WTC11 (cell line): ENCODE data around the gene PPIB. TPM values are rescaled to one million over a fixed set of nuclear protein-coding genes. Genes with fewer than 3 reads are reported as not detected.

ENCODE experiments used
- ATAC-seq: fragments of 200-7000 bp; cut with Tn5 transposase; 2 replicates; pipeline ENCODE4 v1.10.0; 2021; ENCODE audit warnings: mild to moderate bottlenecking, moderate library complexity
- CTCF ChIA-PET: fragments of 300-600 bp; sonication (Branson Sonifier 250); formaldehyde crosslinking; loops from one replicate; lab custom pipeline; 2021; ENCODE audit warnings: antibody characterized with exemption; lab: Charles Lee
- POLR2A ChIA-PET: fragments of 350-600 bp; sonication (Branson Sonifier 250); formaldehyde crosslinking; loops from one replicate; lab custom pipeline; 2021; ENCODE audit warnings: antibody characterized with exemption; lab: Charles Lee
- DNase-seq: peaks from one replicate; pipeline ENCODE4 v3.0.0; 2021; ENCODE audit warnings: low spot score
- H3K27ac Mint-ChIP-seq: 2 replicates; pipeline ENCODE4 v1.8.0; 2021; ENCODE audit warnings: mixed read lengths
- H3K27me3 Mint-ChIP-seq: 2 replicates; pipeline ENCODE4 v1.8.0; 2021; ENCODE audit warnings: low read depth, mild to moderate bottlenecking, moderate library complexity, mixed read lengths
- H3K36me3 Mint-ChIP-seq: 2 replicates; pipeline ENCODE4 v1.8.0; 2021; ENCODE audit warnings: mixed read lengths
- H3K4me1 Mint-ChIP-seq: 2 replicates; pipeline ENCODE4 v1.8.0; 2022; ENCODE audit warnings: mixed read lengths
- H3K4me3 Mint-ChIP-seq: 2 replicates; pipeline ENCODE4 v1.8.0; 2021; ENCODE audit warnings: mild to moderate bottlenecking, moderate library complexity, mixed read lengths
- H3K9me3 Mint-ChIP-seq: 2 replicates; pipeline ENCODE4 v1.8.0; 2021; ENCODE audit warnings: mixed read lengths
- CBFB ChIP-seq: sonication (generic); formaldehyde crosslinking; IDR thresholded peaks from 2 replicates; pipeline ENCODE4 v1.8.1; 2022; ENCODE audit warnings: mild to moderate bottlenecking, low read depth, missing genetic modification reagents
- EMX1 ChIP-seq: fragments of 250-450 bp; sonication (Bioruptor Pico); IDR thresholded peaks from 2 replicates; pipeline ENCODE4 v1.8.0; 2021; ENCODE audit warnings: mild to moderate bottlenecking
- ESRRA ChIP-seq: sonication (generic); formaldehyde crosslinking; IDR thresholded peaks from 2 replicates; pipeline ENCODE4 v1.8.1; 2022; ENCODE audit warnings: mild to moderate bottlenecking, missing genetic modification reagents, borderline replicate concordance
- FOXK1 ChIP-seq: sonication (generic); formaldehyde crosslinking; IDR thresholded peaks from 2 replicates; pipeline ENCODE4 v1.8.0; 2022; ENCODE audit warnings: mild to moderate bottlenecking, moderate library complexity, missing genetic modification reagents
- GRHL2 ChIP-seq: fragments of 250-450 bp; sonication (Bioruptor Pico); IDR thresholded peaks from 2 replicates; pipeline ENCODE4 v1.8.0; 2022; ENCODE audit warnings: mild to moderate bottlenecking, moderate library complexity; ENCODE audit not compliant: insufficient replicate concordance, severe bottlenecking
- HMGA2 ChIP-seq: fragments of 250-450 bp; sonication (Bioruptor Pico); IDR thresholded peaks from 2 replicates; pipeline ENCODE4 v1.4.0; 2021; ENCODE audit warnings: mild to moderate bottlenecking, moderate library complexity
- MYBL2 ChIP-seq: sonication (generic); formaldehyde crosslinking; IDR thresholded peaks from 2 replicates; pipeline ENCODE4 v1.8.1; 2023; ENCODE audit warnings: mild to moderate bottlenecking, moderate library complexity, missing genetic modification reagents
- NFATC4 ChIP-seq: fragments of 250-450 bp; sonication (Bioruptor Pico); IDR thresholded peaks from 2 replicates; pipeline ENCODE4 v1.9.0; 2021; ENCODE audit warnings: mild to moderate bottlenecking
- NR1H2 ChIP-seq: sonication (generic); formaldehyde crosslinking; IDR thresholded peaks from 2 replicates; pipeline ENCODE4 v1.9.0; 2021; ENCODE audit warnings: mild to moderate bottlenecking, moderate library complexity, missing genetic modification reagents
- TCF7 ChIP-seq: sonication (generic); formaldehyde crosslinking; IDR thresholded peaks from 2 replicates; pipeline ENCODE4 v1.8.0; 2022; ENCODE audit warnings: mild to moderate bottlenecking, low read depth, missing genetic modification reagents, moderate library complexity
- ZBTB21 ChIP-seq: sonication (generic); formaldehyde crosslinking; IDR thresholded peaks from 2 replicates; pipeline ENCODE4 v1.8.1; 2023; ENCODE audit warnings: mild to moderate bottlenecking, missing genetic modification reagents, borderline replicate concordance
- ZNF671 ChIP-seq: fragments of 250-450 bp; sonication (Bioruptor Pico); IDR thresholded peaks from 2 replicates; pipeline ENCODE4 v1.8.0; 2021; ENCODE audit warnings: mild to moderate bottlenecking
- total RNA-seq: library from RNA; stranded (reverse); gene quantifications from 3 replicates; pipeline ENCODE4 v1.2.3, GENCODE V29; 2021
- TF ChIP-seq, protein P1 (sequence below): sonication (generic); formaldehyde crosslinking; IDR thresholded peaks from 2 replicates; pipeline ENCODE4 v1.8.0; 2023; ENCODE audit warnings: missing genetic modification reagents
- TF ChIP-seq, protein P2 (sequence below): sonication (generic); formaldehyde crosslinking; IDR thresholded peaks from 2 replicates; pipeline ENCODE4 v1.8.1; 2022; ENCODE audit warnings: missing genetic modification reagents, borderline replicate concordance
- TF ChIP-seq, protein P3 (sequence below): sonication (generic); formaldehyde crosslinking; IDR thresholded peaks from 2 replicates; pipeline ENCODE4 v1.8.0; 2023; ENCODE audit warnings: missing genetic modification reagents, mild to moderate bottlenecking, borderline replicate concordance
- TF ChIP-seq, protein P4 (sequence below): sonication (generic); formaldehyde crosslinking; IDR thresholded peaks from 2 replicates; pipeline ENCODE4 v1.8.1; 2023; ENCODE audit warnings: mild to moderate bottlenecking, missing genetic modification reagents, moderate library complexity
- TF ChIP-seq, protein P5 (sequence below): sonication (generic); formaldehyde crosslinking; IDR thresholded peaks from 2 replicates; pipeline ENCODE4 v1.8.0; 2022; ENCODE audit warnings: mild to moderate bottlenecking, missing genetic modification reagents
- TF ChIP-seq, protein P6 (sequence below): sonication (generic); formaldehyde crosslinking; IDR thresholded peaks from 2 replicates; pipeline ENCODE4 v1.8.0; 2022; ENCODE audit warnings: mild to moderate bottlenecking, missing genetic modification reagents
- TF ChIP-seq, protein P7 (sequence below): sonication (generic); formaldehyde crosslinking; conservative IDR thresholded peaks from 2 replicates; pipeline ENCODE4 v1.8.1; 2022; ENCODE audit warnings: mild to moderate bottlenecking, missing genetic modification reagents

Gene PPIB
- total RNA-seq, 1 experiment from 2014 or later = 485 TPM

DNA sequence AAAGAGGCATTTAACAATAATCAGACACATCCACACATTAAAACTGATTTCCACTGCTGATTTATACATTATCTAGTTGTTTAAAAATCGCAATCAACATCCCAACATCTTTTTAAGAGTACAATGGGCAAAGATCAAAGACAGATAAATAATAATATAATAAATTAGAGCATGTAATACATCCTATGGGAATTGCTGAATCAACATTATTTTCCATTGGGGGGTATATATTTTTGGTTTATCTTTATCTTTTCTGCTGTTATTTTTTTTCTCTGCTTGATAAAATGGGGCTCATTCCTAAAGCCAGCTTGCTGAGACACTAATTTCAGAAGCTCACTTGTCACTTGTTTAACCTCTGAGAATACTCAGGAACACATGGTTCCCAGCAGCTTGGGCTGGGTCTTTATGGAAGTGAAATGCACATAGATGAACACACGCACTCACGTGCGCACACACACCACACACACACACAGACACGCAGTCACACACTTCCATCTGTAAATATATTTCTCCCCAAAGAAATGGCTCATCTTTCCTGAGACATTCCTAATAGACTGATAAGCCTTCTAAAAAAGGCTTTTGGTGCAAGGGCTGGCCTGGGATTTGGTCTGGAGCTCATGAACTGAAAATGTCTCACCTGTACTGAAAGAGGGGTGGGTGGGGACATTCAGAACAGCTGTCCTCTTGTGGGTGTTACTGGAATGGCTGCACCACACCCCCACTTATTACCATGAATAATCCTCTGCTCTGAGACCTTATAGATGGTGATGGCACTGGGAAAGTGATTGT, 3.5 kb upstream of the PPIB start (continued):
- TF ChIP-seq, protein P1, sequence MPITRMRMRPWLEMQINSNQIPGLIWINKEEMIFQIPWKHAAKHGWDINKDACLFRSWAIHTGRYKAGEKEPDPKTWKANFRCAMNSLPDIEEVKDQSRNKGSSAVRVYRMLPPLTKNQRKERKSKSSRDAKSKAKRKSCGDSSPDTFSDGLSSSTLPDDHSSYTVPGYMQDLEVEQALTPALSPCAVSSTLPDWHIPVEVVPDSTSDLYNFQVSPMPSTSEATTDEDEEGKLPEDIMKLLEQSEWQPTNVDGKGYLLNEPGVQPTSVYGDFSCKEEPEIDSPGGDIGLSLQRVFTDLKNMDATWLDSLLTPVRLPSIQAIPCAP (CRISPR knock-in tag) = no peak
- TF ChIP-seq HMGA2 (CRISPR knock-in tag) (no peak), EMX1 (CRISPR knock-in tag) (no peak), NFATC4 (CRISPR knock-in tag) (no peak), MYBL2 (no peak), FOXK1 (CRISPR knock-in tag) (no peak), ZNF671 (CRISPR knock-in tag) (no peak), TCF7 (CRISPR knock-in tag) (no peak)
- TF ChIP-seq, protein P2, sequence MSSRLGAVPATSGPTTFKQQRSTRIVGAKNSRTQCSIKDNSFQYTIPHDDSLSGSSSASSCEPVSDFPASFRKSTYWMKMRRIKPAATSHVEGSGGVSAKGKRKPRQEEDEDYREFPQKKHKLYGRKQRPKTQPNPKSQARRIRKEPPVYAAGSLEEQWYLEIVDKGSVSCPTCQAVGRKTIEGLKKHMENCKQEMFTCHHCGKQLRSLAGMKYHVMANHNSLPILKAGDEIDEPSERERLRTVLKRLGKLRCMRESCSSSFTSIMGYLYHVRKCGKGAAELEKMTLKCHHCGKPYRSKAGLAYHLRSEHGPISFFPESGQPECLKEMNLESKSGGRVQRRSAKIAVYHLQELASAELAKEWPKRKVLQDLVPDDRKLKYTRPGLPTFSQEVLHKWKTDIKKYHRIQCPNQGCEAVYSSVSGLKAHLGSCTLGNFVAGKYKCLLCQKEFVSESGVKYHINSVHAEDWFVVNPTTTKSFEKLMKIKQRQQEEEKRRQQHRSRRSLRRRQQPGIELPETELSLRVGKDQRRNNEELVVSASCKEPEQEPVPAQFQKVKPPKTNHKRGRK = no peak
- TF ChIP-seq, protein P3, sequence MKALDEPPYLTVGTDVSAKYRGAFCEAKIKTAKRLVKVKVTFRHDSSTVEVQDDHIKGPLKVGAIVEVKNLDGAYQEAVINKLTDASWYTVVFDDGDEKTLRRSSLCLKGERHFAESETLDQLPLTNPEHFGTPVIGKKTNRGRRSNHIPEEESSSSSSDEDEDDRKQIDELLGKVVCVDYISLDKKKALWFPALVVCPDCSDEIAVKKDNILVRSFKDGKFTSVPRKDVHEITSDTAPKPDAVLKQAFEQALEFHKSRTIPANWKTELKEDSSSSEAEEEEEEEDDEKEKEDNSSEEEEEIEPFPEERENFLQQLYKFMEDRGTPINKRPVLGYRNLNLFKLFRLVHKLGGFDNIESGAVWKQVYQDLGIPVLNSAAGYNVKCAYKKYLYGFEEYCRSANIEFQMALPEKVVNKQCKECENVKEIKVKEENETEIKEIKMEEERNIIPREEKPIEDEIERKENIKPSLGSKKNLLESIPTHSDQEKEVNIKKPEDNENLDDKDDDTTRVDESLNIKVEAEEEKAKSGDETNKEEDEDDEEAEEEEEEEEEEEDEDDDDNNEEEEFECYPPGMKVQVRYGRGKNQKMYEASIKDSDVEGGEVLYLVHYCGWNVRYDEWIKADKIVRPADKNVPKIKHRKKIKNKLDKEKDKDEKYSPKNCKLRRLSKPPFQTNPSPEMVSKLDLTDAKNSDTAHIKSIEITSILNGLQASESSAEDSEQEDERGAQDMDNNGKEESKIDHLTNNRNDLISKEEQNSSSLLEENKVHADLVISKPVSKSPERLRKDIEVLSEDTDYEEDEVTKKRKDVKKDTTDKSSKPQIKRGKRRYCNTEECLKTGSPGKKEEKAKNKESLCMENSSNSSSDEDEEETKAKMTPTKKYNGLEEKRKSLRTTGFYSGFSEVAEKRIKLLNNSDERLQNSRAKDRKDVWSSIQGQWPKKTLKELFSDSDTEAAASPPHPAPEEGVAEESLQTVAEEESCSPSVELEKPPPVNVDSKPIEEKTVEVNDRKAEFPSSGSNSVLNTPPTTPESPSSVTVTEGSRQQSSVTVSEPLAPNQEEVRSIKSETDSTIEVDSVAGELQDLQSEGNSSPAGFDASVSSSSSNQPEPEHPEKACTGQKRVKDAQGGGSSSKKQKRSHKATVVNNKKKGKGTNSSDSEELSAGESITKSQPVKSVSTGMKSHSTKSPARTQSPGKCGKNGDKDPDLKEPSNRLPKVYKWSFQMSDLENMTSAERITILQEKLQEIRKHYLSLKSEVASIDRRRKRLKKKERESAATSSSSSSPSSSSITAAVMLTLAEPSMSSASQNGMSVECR (CRISPR knock-in tag) = no peak
- TF ChIP-seq, protein P4, sequence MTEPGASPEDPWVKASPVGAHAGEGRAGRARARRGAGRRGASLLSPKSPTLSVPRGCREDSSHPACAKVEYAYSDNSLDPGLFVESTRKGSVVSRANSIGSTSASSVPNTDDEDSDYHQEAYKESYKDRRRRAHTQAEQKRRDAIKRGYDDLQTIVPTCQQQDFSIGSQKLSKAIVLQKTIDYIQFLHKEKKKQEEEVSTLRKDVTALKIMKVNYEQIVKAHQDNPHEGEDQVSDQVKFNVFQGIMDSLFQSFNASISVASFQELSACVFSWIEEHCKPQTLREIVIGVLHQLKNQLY = no peak

DNA sequence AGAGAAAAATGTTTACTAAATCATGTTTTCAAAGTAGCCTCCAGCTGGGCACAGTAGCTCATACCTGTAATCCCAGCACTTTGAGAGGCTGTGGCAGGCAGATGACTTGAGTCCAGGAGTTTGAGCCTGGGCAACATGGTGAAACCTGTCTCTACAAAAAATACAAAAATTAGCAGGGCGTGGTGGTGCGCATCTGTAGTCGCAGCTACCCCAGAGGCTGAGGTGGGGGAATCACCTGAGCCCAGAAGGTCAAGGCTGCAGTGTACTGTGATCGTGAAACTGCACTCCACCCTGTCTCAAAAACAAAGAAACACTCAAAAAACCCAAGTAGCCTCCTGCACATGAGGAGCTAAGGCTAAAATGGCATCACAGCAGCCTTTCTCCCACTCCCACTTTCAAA, 1.6 kb upstream of the PPIB start:
- ChIA-PET CTCF (interaction anchor here (1.8 to 3.8 kb wide), 3 partner anchors 11 to 29 kb away, joined by 10 to 45 read pairs (median 12); no protein-coding TSS in a partner anchor), POLR2A (interaction anchor here (2.9 kb wide), 1 partner anchor 11 kb away, joined by 9 read pairs; no protein-coding TSS in a partner anchor)
- peaks cover 33% of the 10 kb centered on the region for H3K4me1 Mint-ChIP-seq
- H3K27ac Mint-ChIP-seq = peak overlapping the region; percentile 35; the same call in 1 of the 2 replicates
- DNase-seq = no peak
- H3K36me3 Mint-ChIP-seq = peaks cover 15% of the 10 kb centered on the region
- no peaks in the 10 kb centered on the region for H3K9me3 Mint-ChIP-seq
- no peaks in the 10 kb centered on the region for H3K27me3 Mint-ChIP-seq
- peak overlapping the region; percentile 16 for H3K4me3 Mint-ChIP-seq
- ATAC-seq = no peak
- TF ChIP-seq GRHL2 (CRISPR knock-in tag) = no peak
- TF ChIP-seq, protein P3 (CRISPR knock-in tag) = no peak
- TF ChIP-seq ESRRA (CRISPR knock-in tag) = no peak
- TF ChIP-seq HMGA2 (CRISPR knock-in tag) = no peak
- TF ChIP-seq ZBTB21 (CRISPR knock-in tag) = no peak
- TF ChIP-seq, protein P5, sequence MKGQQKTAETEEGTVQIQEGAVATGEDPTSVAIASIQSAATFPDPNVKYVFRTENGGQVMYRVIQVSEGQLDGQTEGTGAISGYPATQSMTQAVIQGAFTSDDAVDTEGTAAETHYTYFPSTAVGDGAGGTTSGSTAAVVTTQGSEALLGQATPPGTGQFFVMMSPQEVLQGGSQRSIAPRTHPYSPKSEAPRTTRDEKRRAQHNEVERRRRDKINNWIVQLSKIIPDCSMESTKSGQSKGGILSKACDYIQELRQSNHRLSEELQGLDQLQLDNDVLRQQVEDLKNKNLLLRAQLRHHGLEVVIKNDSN (CRISPR knock-in tag) = no peak
- TF ChIP-seq, protein P4 = no peak
- TF ChIP-seq, protein P6, sequence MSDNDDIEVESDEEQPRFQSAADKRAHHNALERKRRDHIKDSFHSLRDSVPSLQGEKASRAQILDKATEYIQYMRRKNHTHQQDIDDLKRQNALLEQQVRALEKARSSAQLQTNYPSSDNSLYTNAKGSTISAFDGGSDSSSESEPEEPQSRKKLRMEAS (CRISPR knock-in tag) = no peak
- TF ChIP-seq CBFB (CRISPR knock-in tag) = no peak
- TF ChIP-seq, protein P7, sequence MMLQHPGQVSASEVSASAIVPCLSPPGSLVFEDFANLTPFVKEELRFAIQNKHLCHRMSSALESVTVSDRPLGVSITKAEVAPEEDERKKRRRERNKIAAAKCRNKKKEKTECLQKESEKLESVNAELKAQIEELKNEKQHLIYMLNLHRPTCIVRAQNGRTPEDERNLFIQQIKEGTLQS (CRISPR knock-in tag) = no peak
- no peak for TF ChIP-seq NR1H2 (CRISPR knock-in tag)
